PFSK-1 (cell line): ENCODE results near the gene PES1.

ENCODE experiments used
- FOXP2 ChIP-seq: optimal IDR thresholded peaks from 2 replicates; pipeline ENCODE3; 2011; ENCODE audit warnings: borderline replicate concordance, control low read depth, inconsistent platforms; ENCODE audit not compliant: insufficient read depth; ENCODE audit errors: extremely low read length, extremely low read depth
- POLR2AphosphoS5 ChIP-seq: IDR thresholded peaks from 2 replicates; pipeline ENCODE4 v1.6.1; 2012; ENCODE audit warnings: low read depth, mild to moderate bottlenecking, control low read depth, low read length, moderate library complexity
- SIN3A ChIP-seq: IDR thresholded peaks from 2 replicates; pipeline ENCODE4 v1.6.1; 2012; ENCODE audit warnings: mild to moderate bottlenecking, low read length, moderate library complexity, borderline replicate concordance; ENCODE audit not compliant: insufficient read depth
- TAF1 ChIP-seq: IDR thresholded peaks from 2 replicates; pipeline ENCODE4 v1.6.1; 2012; ENCODE audit warnings: low read length, control low read depth, borderline replicate concordance; ENCODE audit not compliant: insufficient read depth
- TF ChIP-seq, protein P1 (sequence below), 2 experiments: IDR thresholded peaks; 2 replicates each; pipeline versions ENCODE4 v1.6.1 to v1.8.0; 2011 to 2012; ENCODE audit warnings: low read depth in 2 of 2, low read length in 2 of 2, control low read depth in 1 of 2, inconsistent platforms in 1 of 2, mild to moderate bottlenecking in 1 of 2, moderate library complexity in 1 of 2; ENCODE audit not compliant: insufficient read depth in 1 of 2

The PES1 gene

DNA sequence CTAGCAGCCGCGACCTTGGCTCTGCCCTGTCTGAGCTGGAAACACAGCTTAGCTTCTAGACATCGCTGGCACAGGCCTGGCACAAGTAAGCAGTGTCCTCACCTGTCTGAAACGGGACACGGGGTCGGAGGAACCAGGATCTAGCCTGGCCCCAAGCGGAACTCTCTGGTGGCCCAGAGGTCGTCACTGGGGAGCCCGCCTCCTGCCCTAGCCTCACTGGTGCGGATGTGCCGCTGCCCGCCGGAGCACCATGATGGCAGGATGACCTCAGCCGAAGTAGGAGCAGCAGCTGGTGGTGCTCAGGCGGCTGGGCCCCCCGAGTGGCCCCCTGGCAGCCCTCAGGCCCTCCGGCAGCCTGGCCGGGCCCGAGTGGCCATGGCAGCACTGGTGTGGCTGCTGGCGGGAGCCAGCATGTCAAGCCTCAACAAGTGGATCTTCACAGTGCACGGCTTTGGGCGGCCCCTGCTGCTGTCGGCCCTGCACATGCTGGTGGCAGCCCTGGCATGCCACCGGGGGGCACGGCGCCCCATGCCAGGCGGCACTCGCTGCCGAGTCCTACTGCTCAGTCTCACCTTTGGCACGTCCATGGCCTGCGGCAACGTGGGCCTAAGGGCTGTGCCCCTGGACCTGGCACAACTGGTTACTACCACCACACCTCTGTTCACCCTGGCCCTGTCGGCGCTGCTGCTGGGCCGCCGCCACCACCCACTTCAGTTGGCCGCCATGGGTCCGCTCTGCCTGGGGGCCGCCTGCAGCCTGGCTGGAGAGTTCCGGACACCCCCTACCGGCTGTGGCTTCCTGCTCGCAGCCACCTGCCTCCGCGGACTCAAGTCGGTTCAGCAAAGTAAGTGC, 44.7 kb upstream of the PES1 start:
- TF ChIP-seq POLR2AphosphoS5 (no peak), FOXP2 (no peak), TAF1 (no peak), SIN3A (no peak)
- TF ChIP-seq, protein P1, sequence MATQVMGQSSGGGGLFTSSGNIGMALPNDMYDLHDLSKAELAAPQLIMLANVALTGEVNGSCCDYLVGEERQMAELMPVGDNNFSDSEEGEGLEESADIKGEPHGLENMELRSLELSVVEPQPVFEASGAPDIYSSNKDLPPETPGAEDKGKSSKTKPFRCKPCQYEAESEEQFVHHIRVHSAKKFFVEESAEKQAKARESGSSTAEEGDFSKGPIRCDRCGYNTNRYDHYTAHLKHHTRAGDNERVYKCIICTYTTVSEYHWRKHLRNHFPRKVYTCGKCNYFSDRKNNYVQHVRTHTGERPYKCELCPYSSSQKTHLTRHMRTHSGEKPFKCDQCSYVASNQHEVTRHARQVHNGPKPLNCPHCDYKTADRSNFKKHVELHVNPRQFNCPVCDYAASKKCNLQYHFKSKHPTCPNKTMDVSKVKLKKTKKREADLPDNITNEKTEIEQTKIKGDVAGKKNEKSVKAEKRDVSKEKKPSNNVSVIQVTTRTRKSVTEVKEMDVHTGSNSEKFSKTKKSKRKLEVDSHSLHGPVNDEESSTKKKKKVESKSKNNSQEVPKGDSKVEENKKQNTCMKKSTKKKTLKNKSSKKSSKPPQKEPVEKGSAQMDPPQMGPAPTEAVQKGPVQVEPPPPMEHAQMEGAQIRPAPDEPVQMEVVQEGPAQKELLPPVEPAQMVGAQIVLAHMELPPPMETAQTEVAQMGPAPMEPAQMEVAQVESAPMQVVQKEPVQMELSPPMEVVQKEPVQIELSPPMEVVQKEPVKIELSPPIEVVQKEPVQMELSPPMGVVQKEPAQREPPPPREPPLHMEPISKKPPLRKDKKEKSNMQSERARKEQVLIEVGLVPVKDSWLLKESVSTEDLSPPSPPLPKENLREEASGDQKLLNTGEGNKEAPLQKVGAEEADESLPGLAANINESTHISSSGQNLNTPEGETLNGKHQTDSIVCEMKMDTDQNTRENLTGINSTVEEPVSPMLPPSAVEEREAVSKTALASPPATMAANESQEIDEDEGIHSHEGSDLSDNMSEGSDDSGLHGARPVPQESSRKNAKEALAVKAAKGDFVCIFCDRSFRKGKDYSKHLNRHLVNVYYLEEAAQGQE (IDR thresholded peaks at IDR 0.05; ENCODE audit: insufficient read depth in 1 of 2, low read depth in 2 of 2, low read length in 2 of 2) = no peak

DNA sequence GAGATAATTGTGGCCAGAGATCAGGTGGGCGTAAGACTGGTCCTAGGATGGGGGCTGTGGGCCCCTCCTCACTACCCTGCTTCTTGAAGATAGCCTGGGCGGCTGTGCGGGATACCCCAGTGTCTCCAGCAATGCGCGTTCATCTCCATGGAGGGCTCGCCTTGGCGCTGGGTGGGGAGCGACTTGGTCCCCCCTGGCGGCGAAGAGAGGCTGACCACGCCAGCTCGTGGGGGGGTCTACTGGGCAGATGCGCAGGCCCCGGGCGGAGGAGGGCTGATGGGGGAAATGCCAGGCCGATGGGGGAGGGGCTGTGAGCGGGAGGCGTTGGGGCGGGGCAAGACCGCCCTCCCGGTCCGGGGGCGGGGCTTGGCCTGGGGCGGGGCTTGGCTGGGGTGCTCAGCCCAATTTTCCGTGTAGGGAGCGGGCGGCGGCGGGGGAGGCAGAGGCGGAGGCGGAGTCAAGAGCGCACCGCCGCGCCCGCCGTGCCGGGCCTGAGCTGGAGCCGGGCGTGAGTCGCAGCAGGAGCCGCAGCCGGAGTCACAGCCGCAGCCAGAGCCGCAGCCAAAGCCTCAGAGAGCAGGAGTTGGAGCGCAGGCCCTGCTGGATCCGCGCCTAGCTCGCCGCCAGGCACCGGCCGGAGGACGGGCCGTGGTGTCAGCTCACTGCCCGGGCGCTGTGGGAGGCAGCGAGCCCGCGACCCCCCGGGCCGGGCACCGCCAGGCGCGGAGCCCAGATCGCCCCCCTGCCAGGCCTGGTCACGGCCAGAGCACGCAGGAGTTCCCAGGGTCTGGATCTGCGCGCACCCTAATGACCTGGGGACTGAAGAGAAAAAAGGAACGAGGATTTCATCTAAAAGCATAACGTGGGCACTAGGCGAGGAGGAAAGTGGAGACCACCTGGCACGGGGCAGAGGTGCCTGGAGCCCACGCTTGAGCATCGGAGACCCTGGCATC, 43.8 kb upstream of the PES1 start, which contains the start of gene SLC35E4:
Gene SLC35E4, plus strand, starts transcription at position 509 of the 953 bp plus-strand sequence. CDS start 670 bp downstream, outside the sequence.
- TF ChIP-seq TAF1 (no peak), POLR2AphosphoS5 (peak; percentile 55), SIN3A (no peak), FOXP2 (no peak)
- TF ChIP-seq, protein P1 (IDR thresholded peaks at IDR 0.05; ENCODE audit: insufficient read depth in 1 of 2, low read depth in 2 of 2, low read length in 2 of 2) = 0 out of 4 replicates have a peak, but pooled peaks of 1 of the 2 experiments have one; percentile 17

DNA sequence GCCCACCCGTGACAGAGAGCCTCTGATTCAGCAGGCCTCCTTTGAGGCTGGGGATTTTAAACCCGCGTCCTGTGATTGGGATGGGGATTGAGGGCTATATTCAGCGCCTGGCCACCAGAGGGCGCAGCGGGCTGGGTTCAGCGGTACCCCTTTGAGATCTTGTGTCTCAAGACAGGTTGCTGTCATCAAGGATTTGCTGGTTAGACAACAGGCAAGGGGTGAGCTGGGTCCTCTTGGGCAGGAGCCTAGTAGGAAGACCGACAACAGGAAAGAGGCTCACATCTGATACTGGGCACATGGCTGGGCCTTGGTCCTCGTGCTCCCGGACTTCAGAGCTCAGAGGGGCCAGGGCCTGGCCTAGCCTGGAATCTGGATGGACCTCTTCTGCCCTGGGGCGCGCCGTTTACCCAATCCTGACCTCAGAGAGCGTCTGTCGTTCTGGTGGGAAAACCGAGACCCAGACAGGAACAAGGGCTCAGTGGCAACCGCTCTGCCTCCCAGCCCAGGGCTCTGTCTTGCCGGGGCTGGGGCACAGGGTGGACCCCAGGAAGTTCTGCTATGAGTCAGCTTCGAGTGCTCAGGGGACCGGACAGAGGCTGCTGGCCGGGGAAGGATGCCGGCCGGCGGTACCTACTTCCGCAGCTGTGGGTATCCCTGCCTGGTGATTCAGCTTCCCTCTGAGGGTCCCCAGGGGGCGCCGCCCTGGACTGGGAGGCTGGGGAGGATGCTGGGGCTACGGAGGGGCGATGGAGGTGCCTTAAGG, 42.9 kb upstream of the PES1 start:
- TF ChIP-seq FOXP2 (peak; percentile 56), POLR2AphosphoS5 (no peak)

DNA sequence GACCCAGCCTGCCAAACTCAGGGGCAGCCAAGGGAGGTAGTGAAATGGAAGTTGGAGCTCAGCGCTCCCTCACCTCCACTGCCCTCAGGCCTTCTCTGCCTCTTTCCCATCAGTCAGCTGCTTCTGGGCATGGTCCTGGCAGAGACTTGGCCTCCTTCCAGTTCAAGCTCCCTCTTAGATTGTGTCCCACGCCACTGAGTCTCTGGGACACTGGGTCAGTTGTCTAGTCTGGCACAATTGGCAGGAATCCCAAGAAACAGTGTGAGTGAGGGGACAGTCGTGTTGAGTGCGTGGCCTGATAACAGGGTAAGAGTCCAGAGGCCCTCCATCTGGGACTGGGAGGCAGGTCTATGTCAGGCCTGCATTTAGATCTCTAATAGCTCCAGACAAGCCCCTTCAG, 36.8 kb upstream of the PES1 start:
- TF ChIP-seq POLR2AphosphoS5 = no peak
- TF ChIP-seq, protein P1 (IDR thresholded peaks at IDR 0.05; ENCODE audit: insufficient read depth in 1 of 2, low read depth in 2 of 2, low read length in 2 of 2) = no peak
- no peak for TF ChIP-seq SIN3A

DNA sequence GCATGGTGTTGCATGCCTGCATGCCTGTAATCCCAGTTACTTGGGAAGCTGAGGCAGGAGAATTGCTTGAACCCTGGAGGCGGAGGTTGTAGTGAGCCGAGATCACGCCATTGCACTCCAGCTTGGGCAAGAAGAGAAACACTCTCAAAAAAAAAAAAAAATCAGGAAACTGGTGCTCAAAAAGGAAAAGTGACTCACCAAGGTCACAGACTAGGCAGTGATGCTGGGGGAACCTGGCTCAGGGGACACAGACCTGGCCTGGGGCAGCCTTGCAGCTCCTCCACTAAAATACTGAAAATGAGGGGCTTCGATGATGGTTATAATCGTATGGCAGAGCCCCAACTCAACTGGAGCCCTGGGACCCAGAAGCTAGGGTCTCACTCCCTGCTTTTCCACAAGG, 35.8 kb upstream of the PES1 start:
- TF ChIP-seq TAF1 (no peak), FOXP2 (no peak), POLR2AphosphoS5 (no peak), SIN3A (no peak)
- TF ChIP-seq, protein P1 (IDR thresholded peaks at IDR 0.05; ENCODE audit: insufficient read depth in 1 of 2, low read depth in 2 of 2, low read length in 2 of 2) = no peak
